PC-3 (cell line): ENCODE results near the gene LHX2.

Experiments used
- EZH2 ChIP-seq: fragments of 300-600 bp; sonication (generic); IDR thresholded peaks from one replicate; pipeline ENCODE4 v1.6.1; 2017; ENCODE audit warnings: antibody characterized with exemption, mild to moderate bottlenecking, low read length; ENCODE audit not compliant: unreplicated experiment
- TF ChIP-seq, protein P1 (sequence below): fragments of 300-600 bp; sonication (generic); conservative IDR thresholded peaks from 2 replicates; pipeline ENCODE4 v1.5.1; 2017; ENCODE audit warnings: antibody characterized with exemption, low read depth, mild to moderate bottlenecking, low read length

DNA sequence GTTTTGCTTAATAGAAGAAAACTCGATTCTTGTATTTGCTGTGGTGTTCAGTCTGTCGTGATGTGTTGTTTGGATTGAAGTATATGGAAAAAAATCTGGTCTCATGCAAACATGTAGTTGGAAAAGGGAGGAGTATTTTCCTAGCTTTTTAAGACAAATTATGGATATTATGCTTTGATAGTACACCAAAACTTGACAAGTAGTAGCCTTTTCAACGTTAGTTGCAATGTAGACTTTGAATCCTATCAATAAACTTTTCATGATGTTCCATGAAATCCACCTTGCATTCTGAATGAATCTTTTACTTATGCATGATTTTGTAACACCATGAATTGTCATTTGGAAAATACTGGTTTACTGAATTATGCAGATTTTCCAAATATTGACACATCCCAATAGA lies 64.2 kb downstream of the LHX2 start:
- TF ChIP-seq, protein P1, sequence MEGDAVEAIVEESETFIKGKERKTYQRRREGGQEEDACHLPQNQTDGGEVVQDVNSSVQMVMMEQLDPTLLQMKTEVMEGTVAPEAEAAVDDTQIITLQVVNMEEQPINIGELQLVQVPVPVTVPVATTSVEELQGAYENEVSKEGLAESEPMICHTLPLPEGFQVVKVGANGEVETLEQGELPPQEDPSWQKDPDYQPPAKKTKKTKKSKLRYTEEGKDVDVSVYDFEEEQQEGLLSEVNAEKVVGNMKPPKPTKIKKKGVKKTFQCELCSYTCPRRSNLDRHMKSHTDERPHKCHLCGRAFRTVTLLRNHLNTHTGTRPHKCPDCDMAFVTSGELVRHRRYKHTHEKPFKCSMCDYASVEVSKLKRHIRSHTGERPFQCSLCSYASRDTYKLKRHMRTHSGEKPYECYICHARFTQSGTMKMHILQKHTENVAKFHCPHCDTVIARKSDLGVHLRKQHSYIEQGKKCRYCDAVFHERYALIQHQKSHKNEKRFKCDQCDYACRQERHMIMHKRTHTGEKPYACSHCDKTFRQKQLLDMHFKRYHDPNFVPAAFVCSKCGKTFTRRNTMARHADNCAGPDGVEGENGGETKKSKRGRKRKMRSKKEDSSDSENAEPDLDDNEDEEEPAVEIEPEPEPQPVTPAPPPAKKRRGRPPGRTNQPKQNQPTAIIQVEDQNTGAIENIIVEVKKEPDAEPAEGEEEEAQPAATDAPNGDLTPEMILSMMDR, result no peak
- TF ChIP-seq EZH2, result no peak
